HepG2 (cell line): ENCODE results near the gene ABCA2. TPM values are rescaled to one million over a fixed set of nuclear protein-coding genes. Genes with fewer than 3 reads are reported as not detected.
A peak's percentile ranks its signal among the peaks of the same experiment; 100 is the strongest.

Experiments used
- ATAC-seq: fragments of 200-7000 bp; cut with Tn5 transposase; 3 replicates; pipeline ENCODE4 v1.9.1; 2020; ENCODE audit warnings: mild to moderate bottlenecking, moderate library complexity
- BruUV-seq: library from RNA; stranded (reverse); fragments of 400-500 nt; replicated peaks from 2 replicates; lab custom pipeline; 2021; lab: Mats Ljungman, UMichigan
- CTCF ChIA-PET: fragments of 300-600 bp; formaldehyde crosslinking; extraction: SDS; loops from one replicate; lab custom pipeline; 2021; ENCODE audit warnings: low total read pairs, inconsistent platforms, low intra/inter-chr PET ratio; lab: Yijun Ruan, JAX
- POLR2A ChIA-PET: fragments of 350-600 bp; sonication (Branson Sonifier 250); formaldehyde crosslinking; loops from one replicate; lab custom pipeline; 2020; ENCODE audit warnings: antibody characterized with exemption, inconsistent platforms; lab: Yijun Ruan, JAX
- DNase-seq: peaks from one replicate; pipeline ENCODE4 v3.0.0-alpha.2; 2015; ENCODE audit warnings: low spot score
- FAIRE-seq: peaks from 3 replicates; lab custom pipeline; 2011; peaks lifted over from hg19 to GRCh38; lab: Jason Lieb, UNC
- H2AFZ ChIP-seq: one replicate; pipeline ENCODE4 v1.6.1; 2011; ENCODE audit warnings: low read length, inconsistent platforms
- H3K27ac ChIP-seq: fragments of 300-600 bp; 3 replicates; pipeline ENCODE4 v1.8.0; 2011; ENCODE audit warnings: mixed run types, mild to moderate bottlenecking, mixed read lengths, low read length, inconsistent platforms; ENCODE audit not compliant: insufficient read depth; ENCODE audit errors: extremely low read length
- H3K27me3 ChIP-seq, 2 experiments: fragments of 200-600 bp in 1 of 2; 2 replicates in 1 of 2; 3 replicates in 1 of 2; pipeline versions ENCODE4 v1.6.0 to v1.8.0; 2011; ENCODE audit warnings: low read length in 2 of 2, mild to moderate bottlenecking in 2 of 2, moderate library complexity in 2 of 2, inconsistent platforms in 1 of 2; ENCODE audit not compliant: insufficient read depth in 2 of 2, control insufficient read depth in 1 of 2
- H3K36me3 ChIP-seq, 2 experiments: fragments of 200-600 bp in 1 of 2; replicated peaks in 1 of 2; 2 replicates in 1 of 2; 3 replicates in 1 of 2; pipeline versions ENCODE4 v1.5.1 to v1.8.0; 2011; ENCODE audit warnings: low read length in 2 of 2, inconsistent platforms in 1 of 2; ENCODE audit not compliant: insufficient read depth in 2 of 2, control insufficient read depth in 1 of 2
- H3K4me1 ChIP-seq: 2 replicates; pipeline ENCODE4 v1.5.1; 2012; ENCODE audit warnings: low read length, inconsistent platforms; ENCODE audit not compliant: insufficient read depth
- H3K4me2 ChIP-seq: 2 replicates; pipeline ENCODE4 v1.6.0; 2011; ENCODE audit warnings: low read depth, low read length, inconsistent platforms
- H3K4me3 ChIP-seq, 3 experiments: fragments of 200-600 bp in 1 of 3; sonication (generic), shearing (Covaris generic) in 1 of 3; replicated peaks in 1 of 3; 2 replicates each; pipeline ENCODE4 v1.5.1; 2011 to 2016; ENCODE audit warnings: low read length in 3 of 3, inconsistent platforms in 2 of 3, low read depth in 2 of 3, mild to moderate bottlenecking in 2 of 3, control low read depth in 1 of 3, mixed read lengths in 1 of 3; ENCODE audit not compliant: insufficient read depth in 1 of 3
- H3K79me2 ChIP-seq: one replicate; pipeline ENCODE4 v1.6.1; 2011; ENCODE audit warnings: low read length, inconsistent platforms; ENCODE audit not compliant: insufficient read depth
- H3K9ac ChIP-seq: 2 replicates; pipeline ENCODE4 v1.6.0; 2011; ENCODE audit warnings: mild to moderate bottlenecking, low read depth, low read length, inconsistent platforms; ENCODE audit not compliant: insufficient read depth
- H3K9me3 ChIP-seq: 2 replicates; pipeline ENCODE4 v1.5.1; 2012; ENCODE audit warnings: mild to moderate bottlenecking, low read length
- H4K20me1 ChIP-seq: 2 replicates; pipeline ENCODE4 v1.6.0; 2011; ENCODE audit warnings: inconsistent platforms, mild to moderate bottlenecking, low read length, moderate library complexity; ENCODE audit not compliant: insufficient read depth
- PHF5A ChIP-seq: IDR thresholded peaks from one replicate; pipeline ENCODE4 v1.6.1; 2018; ENCODE audit warnings: low read depth, missing genetic modification reagents; ENCODE audit not compliant: unreplicated experiment
- THYN1 ChIP-seq: sonication (generic); formaldehyde crosslinking; IDR thresholded peaks from 2 replicates; pipeline ENCODE4 v1.8.1; 2023; ENCODE audit warnings: low read depth, mild to moderate bottlenecking, moderate library complexity, missing genetic modification reagents, borderline replicate concordance
- UBTF ChIP-seq: sonication (generic); formaldehyde crosslinking; IDR thresholded peaks from 2 replicates; pipeline ENCODE4 v1.4.0; 2020; ENCODE audit warnings: mild to moderate bottlenecking, missing genetic modification reagents
- WGBS: methylation state at CpG from one replicate; pipeline ENCODE4 v1.1.6; 2017; ENCODE audit warnings: low lambda C conversion rate; 5-methylcytosine and 5-hydroxymethylcytosine counted together
- in situ Hi-C: cut with HindIII; loops from 2 replicates; pipeline ENCODE4 v1.10.0; 2017; ENCODE audit warnings: low pct_unique_long_range_greater_than_20kb; ENCODE audit not compliant: extremely low pct_ligation_motif_present
- intact Hi-C: fragments of 100-400 bp; cut with micrococcal nuclease; formaldehyde crosslinking; loops from one replicate; pipeline ENCODE4 v1.10.0; 2022; ENCODE audit not compliant: unreplicated experiment
- polyA plus RNA-seq, 8 experiments: library from polyadenylated mRNA; depleted of rRNA in 3 of 8; stranded (reverse) in 7 of 8; unstranded in 1 of 8; fragments of >200 nt; fragmentation: Illumina TruSeq in 4 of 8; extraction: Trizol in 4 of 8; gene quantifications; 2 replicates each; pipeline versions ENCODE4 v1.2.1 to v1.2.3, GENCODE V29; 2011 to 2016; ENCODE audit warnings: low read depth in 4 of 8, missing spikeins in 1 of 8, mixed read lengths in 1 of 8; ENCODE audit not compliant: insufficient read depth in 1 of 8
- total RNA-seq, 5 experiments: library from RNA; depleted of rRNA; stranded (reverse); fragments of >200 nt; fragmentation: Illumina TruSeq; extraction: Trizol; gene quantifications; 2 replicates each; pipeline ENCODE4 v1.2.3, GENCODE V29; 2016; ENCODE audit warnings: low read depth in 1 of 5

The ABCA2 gene
- total and polyA plus RNA-seq, 2 of the 13 experiments (the other 11 are each of a cell fraction or from before 2014, with no cell fraction given) = 2.9 to 19.2 TPM

GRCh38 chr9:137020771-137021567, 7.1 kb downstream of the ABCA2 start:
- Histone ChIP-seq H3K4me1 (peaks cover 44% of the 10 kb centered on the region), H3K9me3 (no peaks in the 10 kb centered on the region), H3K27ac (peak overlapping the region; percentile 33), H3K36me3 (0 out of 5 replicates have a peak, but pooled peaks cover 0 to 2% of the 10 kb centered on the region in 2 experiments), H2AFZ (no peak overlapping the region), H3K27me3 (no peaks in the 10 kb centered on the region), H3K9ac (no peak overlapping the region), H4K20me1 (no peaks in the 10 kb centered on the region), H3K79me2 (no peaks in the 10 kb centered on the region), H3K4me2 (no peak overlapping the region), H3K4me3 (no peak overlapping the region)
- no TSS peak for BruUV-seq
- POLR2A ChIA-PET = interaction anchor here (0.6 to 1.7 kb wide), 4 partner anchors 20 to 221 kb away, joined by 3 to 6 read pairs (median 4); partner anchors contain the start of gene PAXX
- TF ChIP-seq PHF5A (CRISPR knock-in tag) (no peak), THYN1 (CRISPR knock-in tag) (no peak), UBTF (CRISPR knock-in tag) (0 out of 2 replicates have a peak, but pooled peaks have one; percentile 13)
- FAIRE-seq (no peak), DNase-seq (no peak), ATAC-seq (no peak)
- 99% methylated on average over 12 of the region's 32 CpGs for WGBS
- in situ Hi-C loops (no loop called here), intact Hi-C loops (no loop called here)
- CTCF ChIA-PET = no interaction called here
